Measurements from ENCODE around the gene FBXO36. TPM values are rescaled to one million over a fixed set of nuclear protein-coding genes. Genes with fewer than 3 reads are reported as not detected.

The FBXO36 gene
- total and polyA plus RNA-seq, 10 of the 15 experiments (the other 5 are each of a cell fraction or from before 2014, with no cell fraction given), result 0.79 to 2.7 (median 1.3) TPM

GRCh38 chr2:230000118-230000841 lies 78.0 kb downstream of the FBXO36 start (continued):
- TF ChIP-seq, protein P1, sequence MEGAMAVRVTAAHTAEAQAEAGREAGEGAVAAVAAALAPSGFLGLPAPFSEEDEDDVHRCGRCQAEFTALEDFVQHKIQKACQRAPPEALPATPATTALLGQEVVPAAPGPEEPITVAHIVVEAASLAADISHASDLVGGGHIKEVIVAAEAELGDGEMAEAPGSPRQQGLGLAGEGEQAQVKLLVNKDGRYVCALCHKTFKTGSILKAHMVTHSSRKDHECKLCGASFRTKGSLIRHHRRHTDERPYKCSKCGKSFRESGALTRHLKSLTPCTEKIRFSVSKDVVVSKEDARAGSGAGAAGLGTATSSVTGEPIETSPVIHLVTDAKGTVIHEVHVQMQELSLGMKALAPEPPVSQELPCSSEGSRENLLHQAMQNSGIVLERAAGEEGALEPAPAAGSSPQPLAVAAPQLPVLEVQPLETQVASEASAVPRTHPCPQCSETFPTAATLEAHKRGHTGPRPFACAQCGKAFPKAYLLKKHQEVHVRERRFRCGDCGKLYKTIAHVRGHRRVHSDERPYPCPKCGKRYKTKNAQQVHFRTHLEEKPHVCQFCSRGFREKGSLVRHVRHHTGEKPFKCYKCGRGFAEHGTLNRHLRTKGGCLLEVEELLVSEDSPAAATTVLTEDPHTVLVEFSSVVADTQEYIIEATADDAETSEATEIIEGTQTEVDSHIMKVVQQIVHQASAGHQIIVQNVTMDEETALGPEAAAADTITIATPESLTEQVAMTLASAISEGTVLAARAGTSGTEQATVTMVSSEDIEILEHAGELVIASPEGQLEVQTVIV (IDR thresholded peaks at IDR 0.05; ENCODE audit: borderline replicate concordance, partially characterized antibody), result no peak
- no peak for TF ChIP-seq MYC (IDR thresholded peaks at IDR 0.05; ENCODE audit: insufficient read depth, insufficient read length, insufficient replicate concordance, low read length, severe bottlenecking)
- no peak for TF ChIP-seq SMARCA5 (IDR thresholded peaks at IDR 0.05)
- no peak for TF ChIP-seq ZBTB11 (CRISPR knock-in tag; IDR thresholded peaks at IDR 0.05)
- no peak for TF ChIP-seq ZNF687 (IDR thresholded peaks at IDR 0.05)
- TF ChIP-seq CHD4 (IDR thresholded peaks at IDR 0.05), result no peak
- no peak for TF ChIP-seq WRNIP1 (IDR thresholded peaks at IDR 0.05; ENCODE audit: borderline replicate concordance, low read depth, low read length)
- no peak for TF ChIP-seq RBBP5 (conservative IDR thresholded peaks at IDR 0.05)
- TF ChIP-seq PML (IDR thresholded peaks at IDR 0.05; ENCODE audit: low read length), result no peak
- no peak for TF ChIP-seq MEF2B (IDR thresholded peaks at IDR 0.05; ENCODE audit: partially characterized antibody, poor library complexity, severe bottlenecking)
- no peak for TF ChIP-seq KAT2A (conservative IDR thresholded peaks at IDR 0.05; ENCODE audit: control insufficient read depth, low read depth, low read length)
- TF ChIP-seq, protein P2, sequence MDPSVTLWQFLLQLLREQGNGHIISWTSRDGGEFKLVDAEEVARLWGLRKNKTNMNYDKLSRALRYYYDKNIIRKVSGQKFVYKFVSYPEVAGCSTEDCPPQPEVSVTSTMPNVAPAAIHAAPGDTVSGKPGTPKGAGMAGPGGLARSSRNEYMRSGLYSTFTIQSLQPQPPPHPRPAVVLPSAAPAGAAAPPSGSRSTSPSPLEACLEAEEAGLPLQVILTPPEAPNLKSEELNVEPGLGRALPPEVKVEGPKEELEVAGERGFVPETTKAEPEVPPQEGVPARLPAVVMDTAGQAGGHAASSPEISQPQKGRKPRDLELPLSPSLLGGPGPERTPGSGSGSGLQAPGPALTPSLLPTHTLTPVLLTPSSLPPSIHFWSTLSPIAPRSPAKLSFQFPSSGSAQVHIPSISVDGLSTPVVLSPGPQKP (IDR thresholded peaks at IDR 0.05; ENCODE audit: low read depth, low read length), result no peak
- peak; percentile 71; the same call in 1 of the 2 replicates for TF ChIP-seq NFIC (IDR thresholded peaks at IDR 0.05; ENCODE audit: low read depth, low read length)
- TF ChIP-seq NR2C1 (IDR thresholded peaks at IDR 0.05), result no peak
- TF ChIP-seq CREM (IDR thresholded peaks at IDR 0.05; ENCODE audit: low read depth), result peak; percentile 51; the same call in 1 of the 2 replicates
- peak; percentile 57 for TF ChIP-seq BCL11A (IDR thresholded peaks at IDR 0.05; ENCODE audit: low read depth, low read length)
- TF ChIP-seq ATF7 (IDR thresholded peaks at IDR 0.05; ENCODE audit: low read depth), result peak; percentile 53; the same call in 1 of the 2 replicates
- no peak for TF ChIP-seq CBX3 (IDR thresholded peaks at IDR 0.05; ENCODE audit: borderline replicate concordance, low read depth)
- no peak; the same call in 1 of the 2 replicates for TF ChIP-seq PAX5 (IDR thresholded peaks at IDR 0.05; ENCODE audit: borderline replicate concordance, low read depth, low read length)

All from GM12878 (cell line).